HepG2 (cell line): Measurements from ENCODE around the gene NMT2. TPM values are rescaled to one million over a fixed set of nuclear protein-coding genes. Genes with fewer than 3 reads are reported as not detected.

ENCODE experiments used
- ATAC-seq: fragments of 200-7000 bp; cut with Tn5 transposase; 3 replicates; pipeline ENCODE4 v1.9.1; 2020; ENCODE audit warnings: mild to moderate bottlenecking, moderate library complexity
- BruUV-seq: library from RNA; stranded (reverse); fragments of 400-500 nt; replicated peaks from 2 replicates; lab custom pipeline; 2021; lab: Mats Ljungman, UMichigan
- CTCF ChIA-PET: fragments of 300-600 bp; formaldehyde crosslinking; extraction: SDS; loops from one replicate; lab custom pipeline; 2021; ENCODE audit warnings: low total read pairs, inconsistent platforms, low intra/inter-chr PET ratio; lab: Yijun Ruan, JAX
- POLR2A ChIA-PET: fragments of 350-600 bp; sonication (Branson Sonifier 250); formaldehyde crosslinking; loops from one replicate; lab custom pipeline; 2020; ENCODE audit warnings: antibody characterized with exemption, inconsistent platforms; lab: Yijun Ruan, JAX
- DNase-seq: peaks from one replicate; pipeline ENCODE4 v3.0.0-alpha.2; 2015; ENCODE audit warnings: low spot score
- FAIRE-seq: peaks from 3 replicates; lab custom pipeline; 2011; peaks lifted over from hg19 to GRCh38; lab: Jason Lieb, UNC
- H2AFZ ChIP-seq: one replicate; pipeline ENCODE4 v1.6.1; 2011; ENCODE audit warnings: low read length, inconsistent platforms
- H3K27ac ChIP-seq: fragments of 300-600 bp; 3 replicates; pipeline ENCODE4 v1.8.0; 2011; ENCODE audit warnings: mixed run types, mild to moderate bottlenecking, mixed read lengths, low read length, inconsistent platforms; ENCODE audit not compliant: insufficient read depth; ENCODE audit errors: extremely low read length
- H3K27me3 ChIP-seq, 2 experiments: fragments of 200-600 bp in 1 of 2; 2 replicates in 1 of 2; 3 replicates in 1 of 2; pipeline versions ENCODE4 v1.6.0 to v1.8.0; 2011; ENCODE audit warnings: low read length in 2 of 2, mild to moderate bottlenecking in 2 of 2, moderate library complexity in 2 of 2, inconsistent platforms in 1 of 2; ENCODE audit not compliant: insufficient read depth in 2 of 2, control insufficient read depth in 1 of 2
- H3K36me3 ChIP-seq, 2 experiments: fragments of 200-600 bp in 1 of 2; replicated peaks in 1 of 2; 2 replicates in 1 of 2; 3 replicates in 1 of 2; pipeline versions ENCODE4 v1.5.1 to v1.8.0; 2011; ENCODE audit warnings: low read length in 2 of 2, inconsistent platforms in 1 of 2; ENCODE audit not compliant: insufficient read depth in 2 of 2, control insufficient read depth in 1 of 2
- H3K4me1 ChIP-seq: 2 replicates; pipeline ENCODE4 v1.5.1; 2012; ENCODE audit warnings: low read length, inconsistent platforms; ENCODE audit not compliant: insufficient read depth
- H3K4me2 ChIP-seq: 2 replicates; pipeline ENCODE4 v1.6.0; 2011; ENCODE audit warnings: low read depth, low read length, inconsistent platforms
- H3K4me3 ChIP-seq, 3 experiments: fragments of 200-600 bp in 1 of 3; sonication (generic), shearing (Covaris generic) in 1 of 3; replicated peaks in 1 of 3; 2 replicates each; pipeline ENCODE4 v1.5.1; 2011 to 2016; ENCODE audit warnings: low read length in 3 of 3, inconsistent platforms in 2 of 3, low read depth in 2 of 3, mild to moderate bottlenecking in 2 of 3, control low read depth in 1 of 3, mixed read lengths in 1 of 3; ENCODE audit not compliant: insufficient read depth in 1 of 3
- H3K79me2 ChIP-seq: one replicate; pipeline ENCODE4 v1.6.1; 2011; ENCODE audit warnings: low read length, inconsistent platforms; ENCODE audit not compliant: insufficient read depth
- H3K9ac ChIP-seq: 2 replicates; pipeline ENCODE4 v1.6.0; 2011; ENCODE audit warnings: mild to moderate bottlenecking, low read depth, low read length, inconsistent platforms; ENCODE audit not compliant: insufficient read depth
- H3K9me3 ChIP-seq: 2 replicates; pipeline ENCODE4 v1.5.1; 2012; ENCODE audit warnings: mild to moderate bottlenecking, low read length
- H4K20me1 ChIP-seq: 2 replicates; pipeline ENCODE4 v1.6.0; 2011; ENCODE audit warnings: inconsistent platforms, mild to moderate bottlenecking, low read length, moderate library complexity; ENCODE audit not compliant: insufficient read depth
- ARID2 ChIP-seq: sonication (generic); formaldehyde crosslinking; IDR thresholded peaks from 2 replicates; pipeline ENCODE4 v1.8.1; 2022; ENCODE audit warnings: mild to moderate bottlenecking, missing genetic modification reagents, borderline replicate concordance
- FOSL2 ChIP-seq: sonication (generic); formaldehyde crosslinking; IDR thresholded peaks from 2 replicates; pipeline ENCODE4 v1.4.0; 2020; ENCODE audit warnings: missing genetic modification reagents
- FOXM1 ChIP-seq: sonication (generic); formaldehyde crosslinking; IDR thresholded peaks from 2 replicates; pipeline ENCODE4 v1.5.0; 2020; ENCODE audit warnings: missing genetic modification reagents
- GLMP ChIP-seq: sonication (generic); formaldehyde crosslinking; IDR thresholded peaks from 2 replicates; pipeline ENCODE4 v1.9.0; 2021; ENCODE audit warnings: missing genetic modification reagents, mild to moderate bottlenecking, borderline replicate concordance
- MTF2 ChIP-seq: sonication (generic); formaldehyde crosslinking; IDR thresholded peaks from 2 replicates; pipeline ENCODE4 v1.5.0; 2020; ENCODE audit warnings: missing genetic modification reagents, borderline replicate concordance
- MZF1 ChIP-seq: sonication (generic); formaldehyde crosslinking; IDR thresholded peaks from 2 replicates; pipeline ENCODE4 v1.8.1; 2023; ENCODE audit warnings: mild to moderate bottlenecking, missing genetic modification reagents, borderline replicate concordance
- SMAD3 ChIP-seq: sonication (generic); formaldehyde crosslinking; IDR thresholded peaks from 2 replicates; pipeline ENCODE4 v1.4.0; 2020; ENCODE audit warnings: missing genetic modification reagents
- TBX2 ChIP-seq: sonication (generic); formaldehyde crosslinking; IDR thresholded peaks from 2 replicates; pipeline ENCODE4 v1.5.0; 2020; ENCODE audit warnings: missing genetic modification reagents, mild to moderate bottlenecking, borderline replicate concordance
- ZNF282 ChIP-seq: fragments of 450-650 bp; IDR thresholded peaks from 2 replicates; pipeline ENCODE4 v1.6.1; 2018; ENCODE audit not compliant: partially characterized antibody
- ZNF616 ChIP-seq: sonication (generic); formaldehyde crosslinking; IDR thresholded peaks from 2 replicates; pipeline ENCODE4 v1.5.0; 2020; ENCODE audit warnings: low read depth, mild to moderate bottlenecking, missing genetic modification reagents
- ZSCAN22 ChIP-seq: sonication (generic); formaldehyde crosslinking; IDR thresholded peaks from 2 replicates; pipeline ENCODE4 v1.4.0; 2020; ENCODE audit warnings: mild to moderate bottlenecking, missing genetic modification reagents
- WGBS: methylation state at CpG from one replicate; pipeline ENCODE4 v1.1.6; 2017; ENCODE audit warnings: low lambda C conversion rate; 5-methylcytosine and 5-hydroxymethylcytosine counted together
- in situ Hi-C: cut with HindIII; loops from 2 replicates; pipeline ENCODE4 v1.10.0; 2017; ENCODE audit warnings: low pct_unique_long_range_greater_than_20kb; ENCODE audit not compliant: extremely low pct_ligation_motif_present
- intact Hi-C: fragments of 100-400 bp; cut with micrococcal nuclease; formaldehyde crosslinking; loops from one replicate; pipeline ENCODE4 v1.10.0; 2022; ENCODE audit not compliant: unreplicated experiment
- polyA plus RNA-seq, 8 experiments: library from polyadenylated mRNA; depleted of rRNA in 3 of 8; stranded (reverse) in 7 of 8; unstranded in 1 of 8; fragments of >200 nt; fragmentation: Illumina TruSeq in 4 of 8; extraction: Trizol in 4 of 8; gene quantifications; 2 replicates each; pipeline versions ENCODE4 v1.2.1 to v1.2.3, GENCODE V29; 2011 to 2016; ENCODE audit warnings: low read depth in 4 of 8, missing spikeins in 1 of 8, mixed read lengths in 1 of 8; ENCODE audit not compliant: insufficient read depth in 1 of 8
- total RNA-seq, 5 experiments: library from RNA; depleted of rRNA; stranded (reverse); fragments of >200 nt; fragmentation: Illumina TruSeq; extraction: Trizol; gene quantifications; 2 replicates each; pipeline ENCODE4 v1.2.3, GENCODE V29; 2016; ENCODE audit warnings: low read depth in 1 of 5
- TF ChIP-seq, protein P1 (sequence below): sonication (generic); IDR thresholded peaks from 2 replicates; pipeline ENCODE4 v1.6.1; 2016; ENCODE audit warnings: low read depth, borderline replicate concordance

Gene NMT2
- total and polyA plus RNA-seq, 2 of the 13 experiments (the other 11 are each of a cell fraction or from before 2014, with no cell fraction given), result 10.1 to 23.8 TPM

DNA sequence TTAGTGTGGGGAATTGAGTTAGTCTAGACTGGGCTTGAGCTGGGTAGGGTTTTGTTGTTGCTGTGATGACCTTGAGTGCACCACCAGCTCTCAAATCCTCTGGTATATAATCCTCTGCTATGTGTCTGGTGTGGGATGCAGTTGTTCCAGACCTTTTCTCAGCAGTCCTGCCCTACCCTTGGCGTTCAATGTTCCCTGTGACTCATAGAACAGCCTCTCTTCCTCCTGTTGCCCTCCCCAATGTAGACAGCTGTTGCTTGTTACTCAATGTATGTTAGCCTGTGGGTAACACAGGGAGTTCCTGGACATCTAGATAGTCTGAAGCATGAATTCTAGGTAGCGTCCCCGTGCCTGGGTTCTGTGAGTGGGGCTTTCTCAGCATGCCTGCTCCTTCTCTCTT lies 99.7 kb downstream of the NMT2 start:
- CTCF ChIA-PET, result no interaction called here
- Histone ChIP-seq H4K20me1 (no peaks in the 10 kb centered on the region), H3K36me3 (no peaks in the 10 kb centered on the region), H3K4me2 (no peak overlapping the region), H3K27me3 (no peaks in the 10 kb centered on the region), H3K4me1 (0 out of 2 replicates have a peak, but pooled peaks cover 7% of the 10 kb centered on the region), H3K9ac (no peak overlapping the region), H3K27ac (no peak overlapping the region), H3K9me3 (0 out of 2 replicates have a peak, but pooled peaks cover 8% of the 10 kb centered on the region), H3K4me3 (no peak overlapping the region), H3K79me2 (no peaks in the 10 kb centered on the region), H2AFZ (no peak overlapping the region)
- no TSS peak for BruUV-seq
- POLR2A ChIA-PET, result no interaction called here
- 0% methylated on average over 3 of the region's 3 CpGs for WGBS
- DNase-seq (peak; percentile 15), FAIRE-seq (no peak), ATAC-seq (peak; percentile 83)
- in situ Hi-C loops (no loop called here), intact Hi-C loops (no loop called here)
- TF ChIP-seq, protein P1, sequence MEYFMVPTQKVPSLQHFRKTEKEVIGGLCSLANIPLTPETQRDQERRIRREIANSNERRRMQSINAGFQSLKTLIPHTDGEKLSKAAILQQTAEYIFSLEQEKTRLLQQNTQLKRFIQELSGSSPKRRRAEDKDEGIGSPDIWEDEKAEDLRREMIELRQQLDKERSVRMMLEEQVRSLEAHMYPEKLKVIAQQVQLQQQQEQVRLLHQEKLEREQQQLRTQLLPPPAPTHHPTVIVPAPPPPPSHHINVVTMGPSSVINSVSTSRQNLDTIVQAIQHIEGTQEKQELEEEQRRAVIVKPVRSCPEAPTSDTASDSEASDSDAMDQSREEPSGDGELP, result peak; percentile 68; the same call in 1 of the 2 replicates
- peak; percentile 57 for TF ChIP-seq FOSL2 (CRISPR knock-in tag)
- no peak for TF ChIP-seq TBX2
- TF ChIP-seq, all 625 proteins: peak for 2

DNA sequence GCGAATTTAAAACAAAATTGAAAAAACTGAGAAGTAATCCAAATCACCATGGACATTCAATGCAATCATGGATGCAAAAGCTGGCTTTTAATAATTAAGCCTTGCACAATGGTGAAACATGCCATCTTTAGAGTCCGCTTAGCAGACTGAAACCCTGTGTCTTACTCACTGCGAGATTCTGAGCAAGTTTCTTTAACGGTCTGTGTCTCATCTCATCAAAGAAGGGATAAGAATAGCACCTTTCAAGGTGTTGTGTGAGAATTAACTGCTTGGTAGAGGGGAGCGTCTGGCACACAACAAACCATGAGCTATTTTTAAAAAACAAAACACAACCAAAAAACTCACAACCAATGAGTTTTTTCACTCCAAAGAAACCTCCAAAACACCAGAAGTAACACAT lies 101.3 kb downstream of the NMT2 start:
- no peak for TF ChIP-seq ARID2 (CRISPR knock-in tag)
- no peak for TF ChIP-seq ZSCAN22 (CRISPR knock-in tag)
- TF ChIP-seq ZNF616 (CRISPR knock-in tag), result no peak
- TF ChIP-seq MTF2 (CRISPR knock-in tag), result no peak
- no peak for TF ChIP-seq FOXM1 (CRISPR knock-in tag)
- no peak for TF ChIP-seq SMAD3 (CRISPR knock-in tag)
- no peak for TF ChIP-seq ZNF282
- no peak for TF ChIP-seq MZF1 (CRISPR knock-in tag)
- TF ChIP-seq GLMP (CRISPR knock-in tag), result no peak
- TF ChIP-seq, all 625 proteins: peak for 0
- Histone ChIP-seq H3K4me3 (no peak overlapping the region), H3K27me3 (no peaks in the 10 kb centered on the region), H3K9me3 (0 out of 2 replicates have a peak, but pooled peaks cover under 1% of the 10 kb centered on the region), H3K36me3 (no peaks in the 10 kb centered on the region), H4K20me1 (no peaks in the 10 kb centered on the region), H3K79me2 (no peaks in the 10 kb centered on the region), H3K9ac (no peak overlapping the region), H3K4me2 (no peak overlapping the region), H3K27ac (no peak overlapping the region), H2AFZ (no peak overlapping the region), H3K4me1 (0 out of 2 replicates have a peak, but pooled peaks cover 7% of the 10 kb centered on the region)
- POLR2A ChIA-PET, result no interaction called here
- 30% methylated on average over 5 of the region's 5 CpGs for WGBS
- no peak for FAIRE-seq
- CTCF ChIA-PET, result no interaction called here
- intact Hi-C loops (no loop called here), in situ Hi-C loops (no loop called here)
- no TSS peak for BruUV-seq
- no peak for ATAC-seq
- no peak for DNase-seq
